Activated gamma-delta T cell treated with anti-CD3 and anti-CD28 coated beads, Interleukin-2, amount 50 U/mL, for 16 hours (primary cell): ENCODE results near the gene MAP3K15.
"Not testable (repeated sequence)": the region's sequence is repeated elsewhere in the genome, so short reads cannot be mapped to it uniquely, and the experiment has no call there.

ENCODE experiments used
- DNase-seq: peaks from one replicate; pipeline ENCODE4 v3.0.0-alpha.2; 2020; ENCODE audit warnings: low read depth

MAP3K15 gene

GRCh38 chrX:19532709-19533108 is 17.4 kb upstream of the MAP3K15 start:
- no peak for DNase-seq

- DNase-seq = no peak
Measured at GRCh38 chrX:19517965-19518364, 2.7 kb upstream of the MAP3K15 start.

- DNase-seq = no peak
Measured at GRCh38 chrX:19515615-19516105, 352 bp upstream of the MAP3K15 start.

- no peak for DNase-seq
Measured at GRCh38 chrX:19513383-19513782, 1.9 kb downstream of the MAP3K15 start.

GRCh38 chrX:19512961-19513360 is 2.3 kb downstream of the MAP3K15 start:
- no peak for DNase-seq

GRCh38 chrX:19512359-19512758 is 2.9 kb downstream of the MAP3K15 start:
- no peak for DNase-seq

- DNase-seq = not testable (repeated sequence)
Measured at GRCh38 chrX:19511796-19512195, 3.5 kb downstream of the MAP3K15 start.

GRCh38 chrX:19496711-19497110 is 18.6 kb downstream of the MAP3K15 start:
- DNase-seq = no peak

- no peak for DNase-seq
Measured at GRCh38 chrX:19487520-19488200, 27.6 kb downstream of the MAP3K15 start.

GRCh38 chrX:19479458-19479857 is 35.9 kb downstream of the MAP3K15 start:
- no peak for DNase-seq

GRCh38 chrX:19468383-19468782 is 46.9 kb downstream of the MAP3K15 start:
- DNase-seq = not testable (repeated sequence)

GRCh38 chrX:19462879-19463278 is 52.4 kb downstream of the MAP3K15 start:
- no peak for DNase-seq

GRCh38 chrX:19462231-19462630 is 53.1 kb downstream of the MAP3K15 start:
- DNase-seq = no peak

- DNase-seq = no peak
Measured at GRCh38 chrX:19457662-19458061, 57.6 kb downstream of the MAP3K15 start.

GRCh38 chrX:19448077-19448476 is 67.2 kb downstream of the MAP3K15 start:
- DNase-seq = no peak

GRCh38 chrX:19446397-19446796 is 68.9 kb downstream of the MAP3K15 start:
- no peak for DNase-seq

- DNase-seq = not testable (repeated sequence)
Measured at GRCh38 chrX:19445772-19446171, 69.5 kb downstream of the MAP3K15 start.

GRCh38 chrX:19443869-19444526 is 71.3 kb downstream of the MAP3K15 start:
- no peak for DNase-seq

- DNase-seq = no peak
Measured at GRCh38 chrX:19440713-19441112, 74.6 kb downstream of the MAP3K15 start.

GRCh38 chrX:19422661-19423060 is 92.6 kb downstream of the MAP3K15 start:
- not testable (repeated sequence) for DNase-seq

GRCh38 chrX:19410259-19410658 is 105.0 kb downstream of the MAP3K15 start:
- no peak for DNase-seq

- DNase-seq = no peak
Measured at GRCh38 chrX:19403696-19404095, 111.6 kb downstream of the MAP3K15 start.

GRCh38 chrX:19392703-19393102 is 122.6 kb downstream of the MAP3K15 start:
- DNase-seq = no peak

- no peak for DNase-seq
Measured at GRCh38 chrX:19392078-19392477, 123.2 kb downstream of the MAP3K15 start.
